ENCODE measurements around the gene SDE2. TPM values are rescaled to one million over a fixed set of nuclear protein-coding genes. Genes with fewer than 3 reads are reported as not detected.
"Not testable (repeated sequence)": the region's sequence is repeated elsewhere in the genome, so short reads cannot be mapped to it uniquely, and the experiment has no call there.

The SDE2 gene
- total RNA-seq, 1 donor = 72.5 TPM

DNA sequence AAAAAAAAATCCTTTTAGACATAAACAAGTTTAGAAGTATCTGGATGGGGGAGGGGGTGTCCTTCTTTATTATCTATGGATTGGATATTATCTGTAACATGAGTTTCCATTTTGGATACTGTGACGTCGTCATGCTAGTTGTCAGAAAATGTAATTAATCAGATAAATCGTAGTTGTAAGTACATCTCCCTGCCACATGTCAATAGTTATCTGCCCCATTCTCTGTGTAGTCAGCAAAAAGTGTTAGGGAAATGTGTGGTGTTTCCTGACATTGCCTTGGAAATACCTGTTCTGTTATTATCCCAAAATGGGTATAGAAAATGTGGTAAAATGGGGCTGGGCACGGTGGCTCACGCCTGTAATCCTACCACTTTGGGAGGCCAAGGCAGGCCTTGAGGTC is 24.6 kb upstream of the SDE2 start:
- Histone ChIP-seq H3K4me1 (ENCODE audit: insufficient read depth, low read length) (peaks cover 19% of the 10 kb centered on the region), H3K27me3 (ENCODE audit: insufficient read depth, low read length) (no peaks in the 10 kb centered on the region), H3K4me3 (ENCODE audit: low read length) (no peak overlapping the region), H3K9me3 (ENCODE audit: low read depth, low read length) (no peaks in the 10 kb centered on the region)

DNA sequence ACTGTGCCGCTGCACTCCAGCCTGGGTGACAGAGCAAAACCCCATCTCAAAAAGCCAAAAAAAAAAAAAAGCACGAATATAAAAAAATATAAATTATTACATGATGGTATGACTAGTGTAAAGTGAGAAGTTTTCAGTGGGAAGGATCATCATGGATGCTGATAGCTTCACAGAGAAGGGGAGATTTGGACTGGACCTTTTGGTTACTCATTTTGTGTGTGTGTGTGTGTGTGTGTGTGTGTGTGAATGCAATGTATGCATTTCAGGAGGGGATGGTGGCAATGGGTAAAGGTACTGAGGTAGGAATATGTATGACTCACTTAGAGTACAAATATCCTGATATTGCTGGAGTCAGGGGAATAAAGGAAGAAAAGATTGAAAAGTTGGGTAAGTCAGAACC is 22.7 kb upstream of the SDE2 start:
- no peaks in the 10 kb centered on the region for H3K9me3 ChIP-seq (ENCODE audit: low read depth, low read length)
- no peaks in the 10 kb centered on the region for H3K4me1 ChIP-seq (ENCODE audit: insufficient read depth, low read length)
- no peak overlapping the region for H3K4me3 ChIP-seq (ENCODE audit: low read length)
- no peaks in the 10 kb centered on the region for H3K27me3 ChIP-seq (ENCODE audit: insufficient read depth, low read length)

DNA sequence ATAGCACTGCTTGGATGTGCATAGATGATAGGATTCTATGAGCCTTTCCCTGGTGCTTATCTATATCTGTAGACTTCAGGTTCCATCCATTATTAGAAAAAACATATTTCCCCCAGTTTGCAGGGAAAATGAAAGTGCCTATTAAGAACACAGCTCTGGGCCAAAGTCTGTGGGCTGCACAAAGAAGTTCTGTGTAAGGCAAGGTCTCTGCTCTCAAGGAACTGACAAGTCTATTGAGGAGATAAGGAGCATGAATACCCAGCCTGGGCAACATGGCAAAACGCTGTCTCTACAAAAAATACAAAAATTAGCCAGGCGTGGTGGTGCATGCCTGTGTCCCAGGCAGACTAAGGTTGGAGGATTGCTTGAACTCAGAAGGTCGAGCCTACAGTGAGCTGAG is 22.3 kb upstream of the SDE2 start:
- Histone ChIP-seq H3K4me1 (ENCODE audit: insufficient read depth, low read length) (no peaks in the 10 kb centered on the region), H3K27me3 (ENCODE audit: insufficient read depth, low read length) (no peaks in the 10 kb centered on the region), H3K4me3 (ENCODE audit: low read length) (no peak overlapping the region), H3K9me3 (ENCODE audit: low read depth, low read length) (no peaks in the 10 kb centered on the region)

DNA sequence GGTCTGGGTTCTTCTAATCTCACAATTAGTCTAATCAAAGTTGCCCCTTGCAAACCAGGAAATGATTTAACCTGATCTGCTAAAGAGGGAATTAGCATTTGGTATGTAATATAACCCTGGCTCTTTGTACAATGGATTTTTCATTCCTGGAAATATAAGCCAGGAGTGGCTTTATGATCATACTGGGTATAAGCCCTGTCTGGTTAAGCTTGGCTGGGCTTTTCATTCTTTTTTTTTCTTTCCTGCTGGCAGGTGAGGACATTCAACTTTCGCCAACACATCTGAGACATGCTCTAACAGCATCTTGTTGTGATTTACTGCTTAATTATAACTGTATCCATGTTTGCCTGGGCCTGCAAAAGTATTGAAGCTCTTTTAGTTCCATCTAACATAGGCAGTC is 20.4 kb upstream of the SDE2 start:
- H3K4me3 ChIP-seq (ENCODE audit: low read length) = no peak overlapping the region
- no peaks in the 10 kb centered on the region for H3K9me3 ChIP-seq (ENCODE audit: low read depth, low read length)
- H3K4me1 ChIP-seq (ENCODE audit: insufficient read depth, low read length) = peaks cover 8% of the 10 kb centered on the region
- no peaks in the 10 kb centered on the region for H3K27me3 ChIP-seq (ENCODE audit: insufficient read depth, low read length)

DNA sequence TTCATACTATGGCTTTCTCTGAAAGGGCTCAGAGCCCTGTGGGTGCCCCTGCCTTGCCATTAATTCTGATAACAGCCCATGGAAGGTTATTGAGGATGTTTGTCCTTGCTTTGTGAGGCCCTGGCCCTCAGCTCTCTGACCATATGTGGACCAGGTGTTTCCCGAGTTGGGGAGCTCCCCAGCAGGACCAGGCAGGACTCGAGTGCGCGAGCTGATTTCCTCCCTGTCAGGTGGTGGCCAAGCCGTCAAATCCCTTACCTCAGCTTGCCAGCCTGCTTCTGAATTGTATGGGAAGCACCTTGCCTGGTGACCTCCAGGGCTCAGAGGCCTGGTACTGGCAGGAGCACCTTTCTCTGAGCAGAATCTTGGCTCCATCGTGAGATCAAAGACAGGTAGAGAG is 17.9 kb upstream of the SDE2 start:
- Histone ChIP-seq H3K4me1 (ENCODE audit: insufficient read depth, low read length) (peaks cover 8% of the 10 kb centered on the region), H3K27me3 (ENCODE audit: insufficient read depth, low read length) (no peaks in the 10 kb centered on the region), H3K4me3 (ENCODE audit: low read length) (no peak overlapping the region), H3K9me3 (ENCODE audit: low read depth, low read length) (no peaks in the 10 kb centered on the region)

DNA sequence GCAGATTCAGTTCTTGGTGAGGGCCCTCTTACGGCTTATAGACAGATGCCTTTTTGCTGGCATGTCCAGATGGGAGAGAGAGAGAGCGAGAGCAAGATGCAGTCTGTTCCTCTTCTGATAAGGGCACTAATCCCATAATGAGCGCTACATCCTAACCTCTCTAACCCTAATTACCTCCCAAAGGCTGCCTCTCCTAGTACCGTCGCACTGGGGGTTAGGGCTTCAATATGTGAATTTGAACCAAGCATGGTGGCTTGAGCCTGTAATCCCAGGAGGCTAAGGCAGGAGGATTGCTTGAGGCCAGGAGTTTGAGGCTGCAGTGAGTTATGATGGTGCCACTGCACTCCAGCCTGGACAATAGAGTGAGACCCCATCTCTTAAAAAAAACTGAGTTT is 10.5 kb upstream of the SDE2 start:
- no peaks in the 10 kb centered on the region for H3K27me3 ChIP-seq (ENCODE audit: insufficient read depth, low read length)
- H3K4me1 ChIP-seq (ENCODE audit: insufficient read depth, low read length) = peaks cover 2% of the 10 kb centered on the region
- H3K9me3 ChIP-seq (ENCODE audit: low read depth, low read length) = no peaks in the 10 kb centered on the region
- H3K4me3 ChIP-seq (ENCODE audit: low read length) = no peak overlapping the region

DNA sequence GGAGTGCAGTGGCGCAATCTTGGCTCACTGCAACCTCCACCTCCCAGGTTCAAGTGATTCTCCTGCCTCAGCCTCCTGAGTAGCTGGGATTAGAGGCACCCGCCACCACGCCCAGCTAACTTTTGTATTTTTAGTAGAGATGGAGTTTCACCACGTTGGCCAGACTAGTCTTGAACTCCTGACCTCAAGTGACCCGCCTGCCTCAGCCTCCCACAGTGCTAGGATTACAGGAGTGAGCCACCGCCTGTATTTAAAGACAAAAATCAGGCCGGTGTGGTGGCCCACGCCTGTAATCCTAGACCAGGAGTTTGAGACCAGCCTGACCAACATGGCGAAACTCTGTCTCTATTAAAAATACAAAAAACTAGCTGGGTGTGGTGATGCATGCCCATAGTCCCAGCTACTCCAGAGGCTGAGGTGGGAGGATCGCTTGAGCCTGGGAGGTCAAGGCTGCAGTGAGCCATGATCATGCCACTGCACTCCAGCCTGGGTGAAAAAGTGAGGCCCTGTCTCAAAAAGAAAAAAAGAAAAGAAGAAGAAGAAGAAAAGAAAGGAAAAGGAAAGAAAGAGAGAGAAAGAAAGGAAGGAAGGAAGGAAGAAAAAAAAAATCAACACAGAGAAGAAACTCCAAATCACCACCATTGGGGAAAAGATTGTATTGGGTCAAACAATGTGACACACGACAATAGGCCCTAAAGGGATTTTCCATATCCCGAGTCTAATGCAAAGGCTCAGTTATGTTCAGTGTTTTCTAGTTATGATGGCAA is 8.2 kb upstream of the SDE2 start:
- H3K4me3 ChIP-seq (ENCODE audit: low read length); H3K27me3 ChIP-seq (ENCODE audit: insufficient read depth, low read length): not testable (repeated sequence)
- H3K4me1 ChIP-seq (ENCODE audit: insufficient read depth, low read length) = peaks cover 25% of the 10 kb centered on the region

DNA sequence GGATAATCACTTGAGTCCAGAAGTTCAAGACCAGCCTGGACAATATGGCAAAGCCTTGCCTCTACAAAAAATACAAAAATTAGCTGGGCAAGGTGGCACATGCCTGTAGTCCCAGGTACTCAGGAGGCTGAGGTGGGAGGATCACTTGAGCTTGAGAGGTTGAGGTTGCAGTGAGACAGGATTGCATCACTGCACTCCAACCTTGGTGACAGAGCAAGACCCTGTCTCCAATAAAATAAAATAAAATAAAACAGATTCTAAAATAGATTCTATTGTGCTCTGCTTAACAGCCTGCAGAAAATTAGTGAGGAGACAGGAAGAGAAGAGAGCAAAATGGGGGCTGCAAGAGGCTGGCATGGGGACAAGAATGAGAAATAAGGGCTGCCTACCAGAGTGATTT is 7.5 kb upstream of the SDE2 start:
- Histone ChIP-seq H3K9me3 (ENCODE audit: low read depth, low read length) (no peaks in the 10 kb centered on the region), H3K4me1 (ENCODE audit: insufficient read depth, low read length) (peaks cover 31% of the 10 kb centered on the region), H3K27me3 (ENCODE audit: insufficient read depth, low read length) (no peaks in the 10 kb centered on the region), H3K4me3 (ENCODE audit: low read length) (no peak overlapping the region)

More for the DNA sequence above, 8.2 kb upstream of the SDE2 start:
- H3K9me3 ChIP-seq (ENCODE audit: low read depth, low read length) = not testable (repeated sequence)

DNA sequence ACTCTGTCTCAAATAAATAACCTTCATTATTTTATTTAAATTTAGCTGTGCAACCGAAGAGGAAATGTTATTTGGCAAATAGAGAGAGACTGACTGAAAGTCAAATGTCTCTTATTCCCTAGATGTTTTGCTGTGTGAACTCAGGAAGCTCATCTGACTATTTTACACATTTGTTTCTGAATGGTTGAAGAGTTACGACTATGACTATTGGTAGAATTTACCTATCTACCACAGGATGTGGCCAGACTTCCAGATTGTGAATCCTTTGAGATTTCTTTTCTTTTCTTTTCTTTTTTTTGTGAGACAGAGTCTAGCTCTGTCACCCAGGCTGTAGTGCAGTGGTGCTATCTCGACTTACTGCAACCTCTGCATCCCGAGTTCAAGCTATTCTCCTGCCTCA is 5.3 kb upstream of the SDE2 start:
- no peak overlapping the region for H3K4me3 ChIP-seq (ENCODE audit: low read length)
- H3K9me3 ChIP-seq (ENCODE audit: low read depth, low read length) = no peaks in the 10 kb centered on the region
- H3K27me3 ChIP-seq (ENCODE audit: insufficient read depth, low read length) = no peaks in the 10 kb centered on the region
- peaks cover 48% of the 10 kb centered on the region for H3K4me1 ChIP-seq (ENCODE audit: insufficient read depth, low read length)

DNA sequence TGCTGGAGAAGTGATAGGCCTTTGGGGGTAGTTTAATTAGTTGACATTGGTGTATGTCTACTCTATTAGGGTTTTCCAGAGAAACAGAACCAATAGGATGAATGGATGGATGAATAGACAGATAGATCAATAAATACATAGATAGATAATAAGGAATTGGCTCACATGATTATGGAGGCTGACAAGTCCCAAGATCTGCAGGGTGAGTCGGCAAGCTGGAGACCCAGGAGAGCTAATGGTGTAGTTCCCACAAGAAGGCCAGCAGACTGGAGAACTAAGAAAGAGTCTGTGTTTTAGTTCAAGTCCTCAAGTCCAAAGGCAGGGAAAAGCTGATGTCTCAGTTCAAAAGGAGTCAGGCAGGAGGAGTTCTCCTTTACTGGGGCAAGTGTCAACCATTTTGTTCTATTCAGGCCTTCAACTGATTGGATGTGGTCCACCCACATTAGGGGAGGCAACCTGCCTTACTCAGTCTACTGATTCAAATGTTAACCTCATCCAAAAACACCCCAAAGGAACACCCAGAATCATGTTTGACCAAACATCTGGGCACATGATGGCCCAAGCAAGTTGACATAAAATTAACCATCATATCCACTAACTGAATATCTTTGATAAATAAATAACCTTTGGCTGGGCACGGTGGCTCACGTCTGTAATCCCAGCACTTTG is 4.5 kb upstream of the SDE2 start:
- no peaks in the 10 kb centered on the region for H3K9me3 ChIP-seq (ENCODE audit: low read depth, low read length)
- no peaks in the 10 kb centered on the region for H3K27me3 ChIP-seq (ENCODE audit: insufficient read depth, low read length)
- peaks cover 48% of the 10 kb centered on the region for H3K4me1 ChIP-seq (ENCODE audit: insufficient read depth, low read length)
- no peak overlapping the region for H3K4me3 ChIP-seq (ENCODE audit: low read length)

DNA sequence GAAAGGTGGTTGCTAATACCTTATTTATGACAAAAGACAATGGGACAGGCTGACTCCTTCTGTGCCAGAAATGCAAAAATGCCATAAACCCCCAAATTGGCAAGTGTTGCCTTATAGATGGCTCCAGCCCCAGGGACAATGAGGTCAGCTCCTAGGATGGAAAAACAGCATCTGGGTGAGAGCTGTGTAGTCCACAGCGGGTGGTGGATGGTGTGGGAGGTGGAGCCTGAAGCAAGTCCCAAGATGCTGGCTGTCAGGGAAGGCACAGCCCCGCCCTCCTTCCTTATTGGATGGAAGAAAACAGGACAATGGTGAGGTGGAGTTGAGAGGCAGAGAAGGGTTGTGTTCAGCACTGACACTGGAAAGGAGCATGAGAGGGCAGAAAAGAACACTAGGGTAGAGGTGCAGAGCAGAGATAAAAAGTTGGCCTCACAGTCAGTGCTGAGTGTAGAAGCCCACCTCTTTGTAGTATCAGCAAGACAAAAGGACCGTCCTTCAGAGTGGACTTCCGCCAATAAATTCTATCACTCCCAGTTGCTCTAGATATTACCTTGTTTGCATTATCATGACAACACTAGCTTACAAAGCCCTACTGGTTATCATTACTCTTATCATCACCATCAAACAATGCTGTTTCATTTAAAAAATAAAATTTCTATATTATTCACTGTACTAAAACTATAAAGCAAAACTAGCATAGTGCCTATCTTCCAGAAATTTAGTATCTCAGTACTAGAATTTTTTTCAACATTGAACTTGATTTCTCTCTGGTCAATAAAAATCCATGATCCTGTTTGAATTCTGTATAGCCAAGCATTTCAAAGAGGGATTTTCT is 3.7 kb upstream of the SDE2 start:
- Histone ChIP-seq H3K27me3 (ENCODE audit: insufficient read depth, low read length) (no peaks in the 10 kb centered on the region), H3K4me1 (ENCODE audit: insufficient read depth, low read length) (peaks cover 55% of the 10 kb centered on the region), H3K4me3 (ENCODE audit: low read length) (no peak overlapping the region), H3K9me3 (ENCODE audit: low read depth, low read length) (no peaks in the 10 kb centered on the region)

DNA sequence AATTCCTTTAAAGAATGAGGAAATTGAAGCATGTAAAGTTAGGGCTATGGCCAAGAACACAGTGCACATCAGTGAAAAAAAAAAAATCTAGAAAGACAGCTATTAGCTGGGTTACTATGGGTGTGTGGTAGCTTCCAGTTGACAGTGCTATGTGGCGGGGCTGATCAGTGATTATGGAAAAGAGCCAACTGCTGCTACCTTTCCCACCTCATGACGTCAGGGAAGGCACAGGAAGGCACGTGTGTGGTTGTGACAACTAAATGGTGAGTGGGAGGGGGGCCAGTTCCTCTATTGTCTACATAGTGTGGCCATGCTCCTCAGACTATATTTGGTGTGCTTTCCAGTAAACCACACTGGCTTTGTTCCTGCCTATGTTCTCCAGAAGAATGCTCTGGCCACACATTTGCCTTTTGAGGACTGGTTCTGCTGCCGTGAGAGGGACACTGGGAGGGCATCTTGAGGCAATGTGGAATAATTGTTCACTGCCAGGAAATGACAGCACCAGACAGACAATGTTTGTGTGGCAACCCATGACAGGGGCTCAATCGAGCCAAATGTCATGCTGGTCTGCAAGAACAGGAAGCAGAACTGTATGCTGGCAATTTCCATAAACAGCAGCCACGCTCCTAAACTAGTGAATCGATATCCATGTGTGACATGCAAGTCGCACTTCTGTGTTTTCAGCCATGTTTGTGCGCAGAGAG is 3.0 kb upstream of the SDE2 start:
- Histone ChIP-seq H3K9me3 (ENCODE audit: low read depth, low read length) (no peaks in the 10 kb centered on the region), H3K27me3 (ENCODE audit: insufficient read depth, low read length) (no peaks in the 10 kb centered on the region), H3K4me1 (ENCODE audit: insufficient read depth, low read length) (peaks cover 62% of the 10 kb centered on the region), H3K4me3 (ENCODE audit: low read length) (no peak overlapping the region)

DNA sequence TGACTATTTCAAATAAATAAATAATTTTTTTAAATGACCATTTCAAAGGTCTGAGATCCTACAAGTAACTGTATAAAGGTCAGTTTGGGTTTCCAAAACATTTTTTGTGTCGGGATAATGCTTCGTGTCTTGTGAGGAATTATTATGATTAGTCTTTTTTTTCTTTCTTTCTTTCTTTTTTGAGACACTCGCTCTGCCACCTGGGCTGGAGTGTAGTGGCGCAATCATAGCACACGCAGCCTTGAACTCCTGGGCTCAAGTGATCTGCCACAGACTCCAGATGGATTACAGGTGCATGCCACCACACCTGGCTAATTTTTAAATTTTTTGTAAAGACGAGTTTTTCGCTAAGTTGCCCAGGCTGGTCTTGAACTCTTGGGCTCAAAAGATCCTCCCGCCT is 1.9 kb upstream of the SDE2 start:
- peaks cover 69% of the 10 kb centered on the region for H3K4me1 ChIP-seq (ENCODE audit: insufficient read depth, low read length)
- H3K27me3 ChIP-seq (ENCODE audit: insufficient read depth, low read length) = no peaks in the 10 kb centered on the region
- no peak overlapping the region for H3K4me3 ChIP-seq (ENCODE audit: low read length)
- no peaks in the 10 kb centered on the region for H3K9me3 ChIP-seq (ENCODE audit: low read depth, low read length)

DNA sequence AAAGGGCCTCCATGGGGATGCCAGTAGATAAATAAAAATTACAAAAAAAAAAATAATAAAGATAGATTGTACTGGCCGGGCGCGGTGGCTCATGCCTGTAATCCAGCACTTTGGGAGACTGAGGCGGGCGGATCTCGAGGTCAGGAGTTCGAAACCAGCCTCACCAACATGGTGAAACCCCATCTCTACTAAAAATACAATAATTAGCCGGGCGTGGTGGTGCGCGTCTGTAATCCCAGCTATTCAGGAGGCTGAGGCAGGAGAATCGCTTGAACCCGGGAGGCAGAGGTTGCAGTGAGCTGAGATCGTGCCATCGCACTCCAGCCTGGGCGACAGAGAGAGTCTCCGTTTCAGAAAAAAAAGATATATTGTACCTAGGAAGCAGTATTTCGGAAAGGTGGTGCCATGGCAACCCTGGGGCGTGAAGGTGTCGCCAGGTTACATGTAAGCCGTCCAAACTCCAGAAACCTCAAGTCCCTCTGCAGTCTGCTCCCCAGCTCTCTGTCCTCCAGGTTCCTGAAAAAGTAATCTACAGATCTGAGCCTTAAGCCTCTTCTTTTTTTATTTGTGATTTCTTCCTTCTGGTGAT is 1.4 kb upstream of the SDE2 start:
- H3K9me3 ChIP-seq (ENCODE audit: low read depth, low read length); H3K4me3 ChIP-seq (ENCODE audit: low read length); H3K27me3 ChIP-seq (ENCODE audit: insufficient read depth, low read length): not testable (repeated sequence)
- H3K4me1 ChIP-seq (ENCODE audit: insufficient read depth, low read length) = peaks cover 73% of the 10 kb centered on the region
